HUES6 (cell line): ENCODE data around the gene POLR3B.
"Not testable (repeated sequence)": the region's sequence is repeated elsewhere in the genome, so short reads cannot be mapped to it uniquely, and the experiment has no call there.

Experiments
- H3K27ac ChIP-seq: 2 replicates; pipeline ENCODE4 v1.7.0; 2013; ENCODE audit warnings: low read depth, mild to moderate bottlenecking, low read length, inconsistent platforms
- H3K27me3 ChIP-seq: 2 replicates; pipeline ENCODE4 v1.6.1; 2013; ENCODE audit warnings: low read length; ENCODE audit not compliant: control insufficient read depth, insufficient read depth
- H3K36me3 ChIP-seq: 2 replicates; pipeline ENCODE4 v1.6.1; 2013; ENCODE audit warnings: low read length; ENCODE audit not compliant: control insufficient read depth, insufficient read depth
- H3K4me1 ChIP-seq: 2 replicates; pipeline ENCODE4 v1.6.1; 2013; ENCODE audit warnings: low read length; ENCODE audit not compliant: control insufficient read depth, insufficient read depth
- H3K4me3 ChIP-seq: 2 replicates; pipeline ENCODE4 v1.5.1; 2013; ENCODE audit warnings: low read depth, low read length
- H3K9ac ChIP-seq: one replicate; pipeline ENCODE4 v1.6.1; 2013; ENCODE audit warnings: mild to moderate bottlenecking, low read length
- H3K9me3 ChIP-seq: 2 replicates; pipeline ENCODE4 v1.6.1; 2013; ENCODE audit warnings: low read depth, low read length; ENCODE audit not compliant: control insufficient read depth, insufficient read depth

The POLR3B gene

DNA sequence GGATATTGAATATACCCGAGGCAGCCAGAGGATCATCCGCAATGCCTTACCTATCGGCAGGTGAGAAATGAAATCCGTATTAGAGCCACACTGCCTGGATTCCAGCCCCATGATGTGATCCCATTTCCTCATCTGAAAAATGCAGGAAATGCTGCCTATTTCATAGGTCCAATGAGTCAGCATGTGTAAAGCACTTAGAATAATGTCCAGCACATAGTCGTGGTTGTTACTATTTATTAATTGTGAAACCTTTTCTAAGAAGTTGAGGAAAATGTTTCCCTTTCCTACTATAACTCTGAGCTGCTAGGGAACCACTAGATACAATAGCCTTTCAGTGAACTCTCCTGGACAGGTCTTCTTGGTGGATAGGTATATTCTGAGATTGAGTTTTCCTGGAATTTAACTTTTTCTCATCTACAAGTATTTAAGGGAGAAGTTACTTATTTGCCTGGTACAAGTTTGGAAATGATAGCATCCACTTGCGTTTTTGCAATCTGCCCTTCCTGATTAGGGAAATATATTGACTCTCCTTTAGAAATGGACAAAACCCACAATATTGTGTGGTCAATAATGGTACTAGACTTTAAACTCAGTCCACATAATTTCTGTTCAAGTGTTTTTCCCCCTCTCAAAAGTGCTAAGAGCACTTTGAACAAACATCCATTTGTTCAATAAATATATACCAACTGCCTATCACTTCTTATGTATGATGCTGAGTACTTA is 12.2 kb downstream of the POLR3B start:
- Histone ChIP-seq H3K9ac (no peak overlapping the region), H3K27ac (no peak overlapping the region), H3K4me1 (no peaks in the 10 kb centered on the region), H3K27me3 (no peaks in the 10 kb centered on the region), H3K9me3 (no peaks in the 10 kb centered on the region), H3K36me3 (peaks cover 31% of the 10 kb centered on the region), H3K4me3 (no peak overlapping the region)

DNA sequence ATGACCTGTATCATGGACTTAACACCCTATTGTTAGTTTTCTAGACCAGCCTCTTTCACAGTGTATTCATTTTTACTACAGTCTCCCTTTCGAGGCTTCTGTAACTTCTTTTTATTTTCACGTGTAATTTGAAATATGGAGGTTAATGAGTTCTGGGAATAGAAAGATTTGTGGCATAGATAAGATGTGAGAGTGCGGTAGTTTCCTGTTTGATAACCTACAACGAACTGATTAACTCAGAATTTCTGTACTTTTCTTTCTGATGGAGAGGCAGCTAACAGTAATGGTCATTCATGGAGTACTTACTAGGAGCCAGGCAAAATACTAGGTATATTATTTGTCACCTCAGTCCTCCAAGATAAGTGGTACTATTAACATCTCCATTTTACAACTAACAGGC is 21.2 kb downstream of the POLR3B start:
- H3K27ac ChIP-seq = no peak overlapping the region

DNA sequence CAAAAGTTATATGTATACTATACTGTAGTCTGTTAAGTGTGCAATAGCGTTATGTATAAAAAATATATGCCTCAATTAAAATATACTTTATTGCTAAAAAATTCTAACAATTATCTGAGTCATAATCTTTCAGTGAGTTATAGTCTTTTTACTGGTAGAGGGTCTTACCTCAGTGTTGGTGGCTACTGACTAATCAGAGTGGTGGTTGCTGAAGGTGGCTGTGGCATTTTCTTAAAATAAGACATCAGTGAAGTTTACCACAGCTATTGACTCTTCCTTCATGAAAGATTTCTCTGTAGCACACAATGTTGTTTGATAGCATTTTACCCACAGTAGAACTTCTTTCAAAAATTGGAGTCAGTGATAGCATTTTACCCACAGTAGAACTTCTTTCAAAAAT is 23.4 kb downstream of the POLR3B start:
- Histone ChIP-seq H3K27me3 (no peaks in the 10 kb centered on the region), H3K9ac (no peak overlapping the region), H3K36me3 (peaks cover 51% of the 10 kb centered on the region), H3K4me3 (no peak overlapping the region), H3K9me3 (no peaks in the 10 kb centered on the region), H3K4me1 (no peaks in the 10 kb centered on the region), H3K27ac (no peak overlapping the region)

More for the DNA sequence above, 21.2 kb downstream of the POLR3B start:
- Histone ChIP-seq H3K4me3 (no peak overlapping the region), H3K4me1 (no peaks in the 10 kb centered on the region), H3K36me3 (peaks cover 48% of the 10 kb centered on the region), H3K9ac (no peak overlapping the region), H3K27me3 (no peaks in the 10 kb centered on the region), H3K9me3 (no peaks in the 10 kb centered on the region)

DNA sequence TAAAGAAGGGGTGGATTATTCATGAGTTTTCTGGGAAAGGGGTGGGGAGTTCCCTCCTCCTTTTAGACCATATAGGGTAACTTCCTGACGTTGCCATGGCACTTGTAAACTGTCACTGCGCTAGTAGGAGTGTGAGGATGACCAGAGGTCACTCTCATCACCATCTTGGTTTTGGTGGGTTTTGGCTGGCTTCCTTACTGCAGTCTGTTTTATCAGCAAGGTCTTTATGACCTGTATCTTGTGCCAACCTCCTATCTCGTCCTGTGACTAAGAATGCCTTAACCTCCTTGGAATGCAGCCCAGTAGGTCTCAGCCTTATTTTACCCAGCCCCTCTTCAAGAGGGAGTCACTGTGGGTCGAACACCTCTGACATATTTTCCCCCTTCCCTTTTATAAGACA is 24.3 kb downstream of the POLR3B start:
- not testable (repeated sequence) for H3K9ac ChIP-seq, H3K4me1 ChIP-seq, H3K9me3 ChIP-seq, H3K27me3 ChIP-seq, H3K4me3 ChIP-seq, H3K27ac ChIP-seq
- peaks cover 45% of the 10 kb centered on the region for H3K36me3 ChIP-seq

DNA sequence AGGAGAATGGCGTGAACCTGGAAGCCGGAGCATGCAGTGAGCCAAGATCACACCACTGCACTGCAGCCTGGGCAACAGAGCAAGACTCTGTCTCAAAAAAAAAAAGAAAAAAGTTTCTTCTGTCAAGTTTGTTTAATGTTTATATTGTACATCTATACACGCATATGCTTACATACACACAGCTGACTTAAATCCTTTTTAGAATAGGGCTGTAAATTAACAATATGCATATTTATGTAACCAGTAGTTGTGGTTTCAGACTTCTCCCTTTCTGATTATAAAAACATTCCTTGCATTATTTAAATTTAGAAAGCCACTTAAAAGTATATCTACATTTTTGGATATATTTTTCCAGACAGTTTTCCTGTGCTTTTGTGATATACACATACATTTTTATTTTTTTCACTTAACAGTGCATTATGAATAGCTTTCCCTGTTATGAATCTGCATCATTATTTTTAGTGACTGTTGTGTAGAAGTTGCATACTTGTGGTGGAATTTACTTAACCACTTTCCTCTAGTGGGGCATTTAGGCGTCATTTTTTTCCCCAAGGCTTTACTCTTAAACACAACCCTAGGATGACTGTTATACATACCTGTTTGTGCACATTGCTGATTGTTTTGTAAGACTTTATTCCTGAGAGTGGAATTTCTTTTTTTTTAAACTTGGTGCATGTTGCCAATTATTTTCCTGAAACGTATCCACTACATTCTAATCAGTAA is 29.4 kb downstream of the POLR3B start:
- Histone ChIP-seq H3K9ac (no peak overlapping the region), H3K4me3 (no peak overlapping the region), H3K4me1 (peaks cover 7% of the 10 kb centered on the region; the same call in 1 of the 2 replicates), H3K27ac (no peak overlapping the region), H3K36me3 (peaks cover 18% of the 10 kb centered on the region), H3K9me3 (no peaks in the 10 kb centered on the region), H3K27me3 (no peaks in the 10 kb centered on the region)

DNA sequence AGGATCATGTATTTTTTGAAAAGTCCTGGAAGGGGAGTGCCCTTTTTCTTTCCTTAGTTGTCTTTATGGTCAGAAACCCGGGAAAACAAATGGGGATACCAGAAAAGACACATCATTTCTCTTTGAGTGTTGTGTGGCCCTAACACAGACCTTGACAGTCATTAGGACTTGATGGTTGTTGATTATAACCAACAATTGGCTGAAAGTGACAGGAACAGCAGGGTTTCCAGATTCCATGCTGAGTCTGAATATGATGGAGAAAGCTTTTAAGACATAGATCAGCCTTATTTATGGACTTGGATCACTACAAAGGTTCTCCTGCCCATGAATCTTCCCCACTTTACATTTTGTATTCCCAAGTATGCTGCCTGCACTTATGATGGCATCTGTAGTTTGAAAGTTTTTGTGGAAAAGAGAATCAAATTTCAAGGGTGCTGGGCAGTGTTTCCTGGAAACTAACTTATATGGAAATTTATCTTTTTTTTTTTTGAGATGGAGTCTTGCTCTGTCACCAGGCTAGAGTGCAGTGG is 30.4 kb downstream of the POLR3B start:
- peaks cover 10% of the 10 kb centered on the region for H3K36me3 ChIP-seq
- H3K4me3 ChIP-seq = no peak overlapping the region
- no peaks in the 10 kb centered on the region for H3K27me3 ChIP-seq
- H3K9ac ChIP-seq = no peak overlapping the region
- peaks cover 9% of the 10 kb centered on the region; the same call in 1 of the 2 replicates for H3K4me1 ChIP-seq
- H3K9me3 ChIP-seq = no peaks in the 10 kb centered on the region
- no peak overlapping the region for H3K27ac ChIP-seq

DNA sequence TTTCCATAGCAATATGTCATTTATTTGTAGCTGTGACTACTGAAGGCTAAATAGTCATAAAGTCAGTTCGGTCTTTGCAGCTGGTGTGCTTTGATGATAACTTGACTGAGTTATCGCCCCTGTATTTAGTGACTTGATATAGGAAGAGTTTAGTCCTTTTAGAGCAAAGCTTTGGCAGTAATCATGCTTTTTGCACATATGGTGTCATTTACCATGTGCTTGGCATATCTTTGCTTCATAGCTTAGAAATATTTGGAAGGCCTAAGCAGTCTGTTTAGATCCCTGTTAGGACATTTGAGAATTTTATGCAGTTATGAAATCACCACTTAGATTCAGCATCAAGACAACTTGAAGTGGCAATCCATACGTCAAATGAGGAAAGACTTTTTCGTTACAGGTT is 31.6 kb downstream of the POLR3B start:
- peaks cover 17% of the 10 kb centered on the region for H3K36me3 ChIP-seq
- no peak overlapping the region for H3K27ac ChIP-seq
- H3K9ac ChIP-seq = no peak overlapping the region
- no peaks in the 10 kb centered on the region for H3K27me3 ChIP-seq
- H3K4me1 ChIP-seq = peaks cover 9% of the 10 kb centered on the region; the same call in 1 of the 2 replicates
- no peak overlapping the region for H3K4me3 ChIP-seq
- H3K9me3 ChIP-seq = no peaks in the 10 kb centered on the region

DNA sequence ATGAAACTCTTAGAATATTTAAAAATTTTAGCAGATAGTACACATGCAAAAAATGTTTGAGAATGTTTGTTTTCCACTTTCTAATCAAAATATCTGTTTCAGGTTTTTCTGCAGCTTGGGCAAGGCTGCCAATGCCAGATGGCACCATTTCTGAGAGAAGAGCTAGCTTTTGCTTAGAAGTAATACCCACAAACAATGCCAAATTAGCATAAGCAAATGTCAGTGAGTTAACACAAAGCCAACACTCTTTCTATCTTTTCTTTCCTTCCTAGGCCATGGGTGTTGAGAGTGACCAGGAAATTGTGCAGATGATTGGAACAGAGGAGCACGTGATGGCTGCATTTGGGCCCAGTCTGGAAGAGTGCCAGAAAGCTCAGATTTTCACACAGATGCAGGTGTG is 35.2 kb downstream of the POLR3B start:
- Histone ChIP-seq H3K9ac (no peak overlapping the region), H3K36me3 (peaks cover 34% of the 10 kb centered on the region), H3K9me3 (peaks cover 11% of the 10 kb centered on the region)

DNA sequence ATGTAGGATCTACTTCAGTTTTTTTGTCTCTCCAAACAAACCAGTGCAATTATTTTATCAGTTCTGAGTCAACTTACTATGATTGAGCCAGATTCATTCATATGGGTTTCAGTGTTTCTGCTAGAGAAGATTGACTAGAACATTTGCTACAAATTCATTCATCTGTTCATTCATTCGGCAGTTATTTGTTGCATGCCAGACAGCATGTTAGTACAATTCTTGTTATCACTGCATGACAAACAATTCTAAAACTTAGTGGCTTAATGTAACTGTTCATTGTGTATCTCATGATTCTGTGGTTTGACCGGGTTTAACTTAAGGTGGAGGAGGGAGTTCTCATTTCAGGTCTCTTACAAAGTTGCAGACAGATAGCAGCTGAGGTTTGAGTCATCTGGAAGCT is 52.3 kb downstream of the POLR3B start:
- no peaks in the 10 kb centered on the region for H3K27me3 ChIP-seq
- no peak overlapping the region for H3K4me3 ChIP-seq
- no peaks in the 10 kb centered on the region for H3K4me1 ChIP-seq
- no peak overlapping the region for H3K9ac ChIP-seq
- no peaks in the 10 kb centered on the region for H3K9me3 ChIP-seq
- no peak overlapping the region for H3K27ac ChIP-seq
- H3K36me3 ChIP-seq = peaks cover 6% of the 10 kb centered on the region; the same call in 1 of the 2 replicates

More for the DNA sequence above, 35.2 kb downstream of the POLR3B start:
- no peak overlapping the region for H3K27ac ChIP-seq
- peaks cover 6% of the 10 kb centered on the region; the same call in 1 of the 2 replicates for H3K4me1 ChIP-seq
- H3K4me3 ChIP-seq = no peak overlapping the region
- H3K27me3 ChIP-seq = no peaks in the 10 kb centered on the region

DNA sequence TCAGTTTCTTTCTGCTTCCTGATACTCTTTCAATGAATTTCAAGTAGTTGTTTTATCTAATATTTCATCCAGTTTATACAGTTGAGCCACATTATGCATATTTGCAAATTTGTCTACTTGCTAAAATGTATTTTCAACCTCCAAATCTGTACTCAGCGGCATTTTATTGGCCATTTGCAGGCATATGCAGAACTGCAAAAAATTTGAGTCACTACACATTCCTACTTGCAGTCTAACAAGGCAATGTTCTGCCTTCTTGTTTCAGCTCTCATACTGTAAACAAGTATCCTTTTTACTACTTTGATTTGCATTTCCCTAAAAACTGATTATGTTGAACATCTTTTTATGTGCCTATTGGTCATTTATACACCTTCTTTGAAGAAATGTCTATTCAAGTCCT is 55.0 kb downstream of the POLR3B start:
- H3K4me1 ChIP-seq = no peaks in the 10 kb centered on the region
- H3K36me3 ChIP-seq = peaks cover 6% of the 10 kb centered on the region; the same call in 1 of the 2 replicates

DNA sequence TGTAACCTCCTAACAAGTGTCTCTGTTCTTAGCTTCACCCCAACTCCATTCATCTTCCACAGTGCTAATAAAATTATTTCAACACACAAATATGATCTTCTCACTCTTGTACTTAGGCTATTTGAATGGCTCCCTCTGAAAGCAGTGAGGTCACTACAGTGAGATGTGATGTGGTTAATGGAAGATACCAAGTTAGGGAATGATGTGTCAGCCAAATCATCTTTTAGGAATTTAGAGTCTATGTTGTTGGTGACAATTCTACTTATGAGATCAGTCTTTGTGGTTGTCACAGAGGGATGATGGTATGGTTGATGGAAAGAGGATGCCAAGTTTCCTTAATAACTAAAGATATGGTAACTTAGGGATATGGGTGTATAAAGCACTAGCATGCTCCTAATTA is 57.6 kb downstream of the POLR3B start:
- Histone ChIP-seq H3K36me3 (peaks cover 3% of the 10 kb centered on the region; the same call in 1 of the 2 replicates), H3K9ac (no peak overlapping the region), H3K27me3 (no peaks in the 10 kb centered on the region), H3K4me3 (no peak overlapping the region), H3K4me1 (0 out of 2 replicates have a peak, but pooled peaks cover 4% of the 10 kb centered on the region), H3K27ac (no peak overlapping the region), H3K9me3 (no peaks in the 10 kb centered on the region)

More for the DNA sequence above, 55.0 kb downstream of the POLR3B start:
- Histone ChIP-seq H3K27ac (no peak overlapping the region), H3K9me3 (no peaks in the 10 kb centered on the region), H3K4me3 (no peak overlapping the region), H3K27me3 (no peaks in the 10 kb centered on the region), H3K9ac (no peak overlapping the region)
